Stimulated activated CD8-positive, alpha-beta memory T cell treated with anti-CD3 and anti-CD28 coated beads, Interleukin-15, amount 100 ng/mL, for 1 hour (primary cell): ENCODE measurements around the gene GMCL1.
"Not testable (repeated sequence)": the region's sequence is repeated elsewhere in the genome, so short reads cannot be mapped to it uniquely, and the experiment has no call there.

Experiments
- DNase-seq: peaks from one replicate; pipeline ENCODE4 v3.0.0-alpha.2; 2020; ENCODE audit warnings: low read depth

The GMCL1 gene

DNA sequence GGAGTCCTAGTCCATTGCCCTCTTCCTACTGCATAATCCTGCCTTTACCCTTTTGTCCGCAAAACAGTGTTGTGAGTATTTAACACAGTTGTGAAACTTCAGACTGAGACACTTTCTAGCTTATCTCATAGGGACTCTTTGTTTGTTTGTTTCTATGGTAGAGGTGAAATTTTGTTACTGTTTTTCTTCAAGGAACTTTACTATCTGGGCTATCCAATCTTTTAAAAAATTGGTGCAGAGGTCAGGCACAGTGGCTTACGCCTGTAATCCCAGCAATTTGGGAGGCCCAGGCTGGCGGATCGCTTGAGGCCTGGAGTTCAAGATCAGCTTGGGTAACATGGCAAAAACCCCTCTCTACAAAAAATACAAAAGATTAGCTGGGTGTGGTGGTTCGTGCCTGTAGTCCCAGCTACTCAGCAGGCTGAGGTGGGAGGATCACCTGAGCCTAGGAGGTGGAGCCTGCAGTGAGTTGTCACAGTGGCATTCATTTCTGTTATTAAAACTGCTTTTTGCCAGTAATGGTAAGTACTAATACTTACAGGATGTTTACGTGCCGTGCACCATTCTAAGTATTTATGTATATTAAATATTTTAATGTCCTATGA is 18.8 kb downstream of the GMCL1 start:
- no peak for DNase-seq

- DNase-seq, result no peak
Measured at GRCh38 chr2:69858261-69858660, 28.8 kb downstream of the GMCL1 start.

DNA sequence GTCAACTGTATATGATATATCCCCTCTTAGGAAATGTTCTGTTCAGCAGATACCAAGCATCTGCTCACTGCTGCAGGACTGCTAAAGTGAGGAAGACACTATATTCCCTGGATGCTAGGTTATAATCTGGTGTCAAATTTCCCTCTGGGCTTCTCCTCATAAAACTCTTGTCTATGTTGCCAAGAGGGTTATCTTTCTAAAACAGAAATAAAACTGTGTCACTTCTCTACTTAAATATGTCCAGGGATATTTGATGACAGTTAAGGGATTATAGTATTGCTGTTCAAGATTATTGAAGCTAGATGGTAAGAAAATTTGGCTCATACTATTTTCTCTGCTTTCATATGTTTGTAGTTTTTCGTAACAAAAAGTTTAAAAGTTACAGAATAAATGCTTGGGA is 33.8 kb downstream of the GMCL1 start:
- DNase-seq, result no peak

- no peak for DNase-seq
Measured at GRCh38 chr2:69888451-69888850, 59.0 kb downstream of the GMCL1 start.

GRCh38 chr2:69889302-69889701 is 59.8 kb downstream of the GMCL1 start:
- DNase-seq, result no peak

DNA sequence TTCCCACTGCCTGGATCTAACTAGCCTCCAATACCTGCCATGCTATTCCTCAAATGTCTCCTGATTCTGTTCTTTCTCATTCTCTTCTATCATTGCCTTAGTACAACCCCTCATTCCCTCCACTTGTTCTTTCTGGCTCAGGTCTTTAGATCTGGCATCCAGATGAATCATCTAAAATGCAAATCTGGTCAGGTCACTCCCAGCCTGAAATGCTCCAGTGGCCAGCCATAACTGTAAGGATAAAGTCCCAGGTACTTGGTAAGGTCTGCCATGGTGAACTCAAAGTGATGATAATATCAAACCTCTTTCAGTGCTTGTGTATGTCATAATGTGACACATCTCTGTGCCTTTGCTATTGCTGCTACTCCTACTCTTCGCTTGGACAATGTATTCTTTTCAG is 61.4 kb downstream of the GMCL1 start:
- no peak for DNase-seq

DNA sequence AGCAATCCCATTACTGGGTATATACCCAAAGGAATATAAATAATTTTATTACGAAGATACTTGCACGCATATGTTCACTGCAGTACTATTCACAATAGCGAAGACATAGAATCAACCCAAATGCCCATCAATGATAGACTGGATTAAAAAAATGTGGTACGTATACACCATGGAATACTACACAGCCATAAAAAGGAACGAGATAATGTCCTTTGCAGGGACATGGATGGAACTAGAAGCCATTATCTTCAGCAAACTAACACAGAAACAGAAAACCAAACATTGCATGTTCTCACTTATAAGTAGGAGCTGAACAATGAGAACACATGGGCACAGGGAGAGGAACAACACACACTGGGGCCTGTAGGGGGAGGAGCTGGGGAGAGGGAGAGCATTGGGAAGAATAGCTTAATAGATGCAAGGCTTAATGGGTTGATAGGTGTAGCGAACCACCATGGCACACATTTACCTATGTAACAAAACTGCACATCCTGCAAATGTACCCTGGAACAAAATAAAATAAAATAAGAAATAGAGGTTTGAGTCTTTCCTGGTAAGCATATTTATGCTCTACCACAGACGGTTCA is 63.5 kb downstream of the GMCL1 start:
- not testable (repeated sequence) for DNase-seq

- peak; percentile 71 for DNase-seq
Measured at GRCh38 chr2:69893684-69894551, 64.5 kb downstream of the GMCL1 start, which contains the start of gene SNRNP27. SNRNP27 (plus strand) TSS chr2:69893956; CDS start chr2:69893985, 29 bp downstream.

DNA sequence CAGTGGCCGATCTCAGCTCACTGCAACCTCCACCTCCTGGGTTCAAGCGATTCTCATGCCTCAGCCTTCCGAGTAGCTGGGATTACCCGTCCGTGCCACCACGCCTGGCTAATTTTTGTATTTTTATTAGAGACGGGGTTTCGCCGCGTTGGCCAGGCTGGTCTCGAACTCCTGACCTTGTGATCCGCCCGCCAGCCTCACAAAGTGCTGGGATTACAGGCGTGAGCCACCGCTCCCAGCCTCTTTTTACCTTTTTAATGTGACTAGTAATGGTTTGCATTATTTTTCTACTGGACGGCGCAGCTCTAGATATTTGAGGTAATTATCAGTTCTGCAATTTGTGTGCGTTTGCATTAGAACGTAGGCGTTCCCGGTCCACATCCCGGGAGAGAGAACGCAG is 65.3 kb downstream of the GMCL1 start:
- not testable (repeated sequence) for DNase-seq

GRCh38 chr2:69902213-69902922 is 72.9 kb downstream of the GMCL1 start:
- DNase-seq, result no peak

DNA sequence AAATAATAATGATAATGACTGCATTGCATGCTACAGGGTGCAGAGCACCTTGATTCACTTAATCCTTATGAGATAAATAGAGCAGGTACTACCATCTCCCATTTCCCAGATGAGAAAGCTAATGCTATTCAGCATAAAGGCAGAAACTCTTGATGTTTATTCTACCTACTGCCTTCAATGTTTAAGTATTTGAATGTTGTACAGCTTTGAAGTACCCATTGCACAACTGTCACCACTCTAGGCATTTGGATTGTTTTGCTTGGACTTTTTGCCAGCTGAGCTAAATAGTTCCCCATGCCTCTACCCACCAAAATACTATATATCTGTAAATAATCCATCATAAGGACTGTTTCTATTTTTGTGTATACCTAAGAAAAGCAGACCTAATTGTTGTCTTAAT is 77.8 kb downstream of the GMCL1 start:
- no peak for DNase-seq

GRCh38 chr2:69911985-69912563 is 82.6 kb downstream of the GMCL1 start:
- DNase-seq, result no peak

DNA sequence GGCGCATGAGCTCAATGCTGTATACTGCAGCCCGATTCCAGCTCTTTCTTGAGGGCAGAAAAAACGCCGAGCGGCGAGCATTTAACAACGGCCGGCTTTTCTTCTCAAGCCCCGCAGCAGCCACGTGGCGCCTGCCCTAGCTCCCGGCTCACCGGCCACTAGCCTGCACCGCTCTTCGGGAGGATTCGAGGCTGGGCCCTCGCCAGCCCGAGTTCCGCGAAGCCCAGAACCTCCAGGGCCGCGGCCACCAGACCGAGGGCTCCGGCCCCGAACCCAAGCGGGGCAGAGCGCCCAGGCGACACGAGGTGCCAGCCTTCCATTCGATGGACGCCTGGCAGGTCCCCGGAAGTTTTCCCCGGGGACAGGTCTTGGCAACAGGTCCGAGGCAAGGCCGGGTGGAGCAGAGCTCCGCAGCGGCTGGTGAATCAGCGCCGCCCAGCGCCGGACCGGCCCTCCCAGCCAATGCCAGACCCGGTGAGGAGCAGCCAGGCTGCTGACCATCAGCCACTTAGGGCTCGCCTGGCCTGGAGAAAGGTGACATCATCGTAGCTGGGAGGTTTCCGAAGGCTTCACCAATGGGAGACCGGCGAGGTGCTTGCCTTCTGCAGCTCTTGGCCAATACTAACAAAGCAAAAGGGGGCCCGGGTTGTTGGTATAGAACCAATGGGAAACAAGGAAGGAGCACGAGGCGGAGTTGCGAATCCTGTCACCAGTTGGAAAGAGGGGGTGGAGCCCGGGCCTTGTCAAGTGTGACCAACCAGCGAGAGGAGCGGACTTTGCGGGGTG is 84.9 kb downstream of the GMCL1 start:
- DNase-seq, result peak; percentile 99

GRCh38 chr2:69914950-69915945 is 85.8 kb downstream of the GMCL1 start, which contains the start of gene MXD1:
MXD1 (plus strand) TSS chr2:69915109; CDS start chr2:69915331, 222 bp downstream.
- DNase-seq, result no peak

DNA sequence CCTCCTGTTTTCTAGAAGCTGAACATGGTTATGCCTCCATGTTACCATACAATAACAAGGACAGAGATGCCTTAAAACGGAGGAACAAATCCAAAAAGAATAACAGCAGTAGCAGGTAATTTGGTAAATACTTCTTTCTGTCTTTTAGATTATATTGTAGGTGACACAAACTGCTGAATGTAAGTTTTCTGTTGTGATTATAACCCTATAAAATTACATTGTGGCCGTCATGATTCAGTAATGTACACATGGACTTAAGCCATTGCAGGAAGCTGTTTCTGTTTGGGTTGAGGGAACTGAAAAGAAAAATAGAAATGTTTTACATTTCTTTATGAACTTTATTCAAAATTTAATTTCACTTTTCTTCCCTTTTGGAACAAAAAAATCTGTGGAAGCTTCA is 86.6 kb downstream of the GMCL1 start:
- DNase-seq, result no peak

GRCh38 chr2:69917852-69918251 is 88.4 kb downstream of the GMCL1 start:
- DNase-seq, result no peak

- DNase-seq, result no peak
Measured at GRCh38 chr2:69918401-69918800, 88.9 kb downstream of the GMCL1 start.

- DNase-seq, result no peak
Measured at GRCh38 chr2:69923116-69923515, 93.7 kb downstream of the GMCL1 start.

GRCh38 chr2:69926849-69927515 is 97.5 kb downstream of the GMCL1 start:
- DNase-seq, result no peak
